ENCODE data around the gene TNIP1.

TNIP1 gene

GRCh38 chr5:151030056-151030336, 50.8 kb downstream of the TNIP1 start:
- Histone ChIP-seq H3K36me3 (ENCODE audit: control insufficient read depth, insufficient read depth, low read length) (peaks cover 33% of the 10 kb centered on the region), H3K9ac (ENCODE audit: low read length) (no peak overlapping the region), H3K4me1 (ENCODE audit: control insufficient read depth, insufficient read depth, low read length) (peaks cover 10% of the 10 kb centered on the region), H3K9me3 (ENCODE audit: control insufficient read depth, low read length) (no peaks in the 10 kb centered on the region), H3K27me3 (ENCODE audit: control insufficient read depth, insufficient read depth, low read length) (no peaks in the 10 kb centered on the region), H3K4me3 (ENCODE audit: low read length) (no peak overlapping the region)

- Histone ChIP-seq H3K36me3 (ENCODE audit: control insufficient read depth, insufficient read depth, low read length) (peaks cover 28% of the 10 kb centered on the region), H3K4me1 (ENCODE audit: control insufficient read depth, insufficient read depth, low read length) (peaks cover 14% of the 10 kb centered on the region), H3K27me3 (ENCODE audit: control insufficient read depth, insufficient read depth, low read length) (no peaks in the 10 kb centered on the region), H3K4me3 (ENCODE audit: low read length) (no peak overlapping the region), H3K9me3 (ENCODE audit: control insufficient read depth, low read length) (no peaks in the 10 kb centered on the region), H3K9ac (ENCODE audit: low read length) (no peak overlapping the region)
Observed at GRCh38 chr5:151029179-151030055, 51.4 kb downstream of the TNIP1 start.

- H3K36me3 ChIP-seq (ENCODE audit: control insufficient read depth, insufficient read depth, low read length): peaks cover 21% of the 10 kb centered on the region
- no peak overlapping the region for H3K4me3 ChIP-seq (ENCODE audit: low read length)
- peaks cover 22% of the 10 kb centered on the region for H3K4me1 ChIP-seq (ENCODE audit: control insufficient read depth, insufficient read depth, low read length)
- no peaks in the 10 kb centered on the region for H3K9me3 ChIP-seq (ENCODE audit: control insufficient read depth, low read length)
- H3K27me3 ChIP-seq (ENCODE audit: control insufficient read depth, insufficient read depth, low read length): no peaks in the 10 kb centered on the region
- H3K9ac ChIP-seq (ENCODE audit: low read length): no peak overlapping the region
Observed at GRCh38 chr5:151028717-151029116, 52.1 kb downstream of the TNIP1 start.

- Histone ChIP-seq H3K36me3 (ENCODE audit: control insufficient read depth, insufficient read depth, low read length) (peaks cover 20% of the 10 kb centered on the region), H3K4me1 (ENCODE audit: control insufficient read depth, insufficient read depth, low read length) (peaks cover 28% of the 10 kb centered on the region), H3K9me3 (ENCODE audit: control insufficient read depth, low read length) (no peaks in the 10 kb centered on the region), H3K9ac (ENCODE audit: low read length) (no peak overlapping the region), H3K27me3 (ENCODE audit: control insufficient read depth, insufficient read depth, low read length) (no peaks in the 10 kb centered on the region), H3K4me3 (ENCODE audit: low read length) (no peak overlapping the region)
Observed at GRCh38 chr5:151027961-151028479, 52.8 kb downstream of the TNIP1 start.

- Histone ChIP-seq H3K4me1 (ENCODE audit: control insufficient read depth, insufficient read depth, low read length) (peaks cover 32% of the 10 kb centered on the region), H3K9me3 (ENCODE audit: control insufficient read depth, low read length) (no peaks in the 10 kb centered on the region), H3K36me3 (ENCODE audit: control insufficient read depth, insufficient read depth, low read length) (peaks cover 20% of the 10 kb centered on the region), H3K9ac (ENCODE audit: low read length) (no peak overlapping the region), H3K4me3 (ENCODE audit: low read length) (no peak overlapping the region), H3K27me3 (ENCODE audit: control insufficient read depth, insufficient read depth, low read length) (no peaks in the 10 kb centered on the region)
Observed at GRCh38 chr5:151026679-151027078, 54.2 kb downstream of the TNIP1 start.

- no peak overlapping the region for H3K9ac ChIP-seq (ENCODE audit: low read length)
- no peak overlapping the region for H3K4me3 ChIP-seq (ENCODE audit: low read length)
Observed at GRCh38 chr5:151026088-151026487, 54.7 kb downstream of the TNIP1 start.

GRCh38 chr5:151025250-151025606, 55.6 kb downstream of the TNIP1 start:
- Histone ChIP-seq H3K4me3 (ENCODE audit: low read length) (no peak overlapping the region), H3K9ac (ENCODE audit: low read length) (no peak overlapping the region), H3K4me1 (ENCODE audit: control insufficient read depth, insufficient read depth, low read length) (peaks cover 38% of the 10 kb centered on the region), H3K9me3 (ENCODE audit: control insufficient read depth, low read length) (no peaks in the 10 kb centered on the region), H3K36me3 (ENCODE audit: control insufficient read depth, insufficient read depth, low read length) (peaks cover 20% of the 10 kb centered on the region), H3K27me3 (ENCODE audit: control insufficient read depth, insufficient read depth, low read length) (no peaks in the 10 kb centered on the region)

More at GRCh38 chr5:151026088-151026487, 54.7 kb downstream of the TNIP1 start:
- Histone ChIP-seq H3K9me3 (ENCODE audit: control insufficient read depth, low read length) (no peaks in the 10 kb centered on the region), H3K36me3 (ENCODE audit: control insufficient read depth, insufficient read depth, low read length) (peaks cover 20% of the 10 kb centered on the region), H3K27me3 (ENCODE audit: control insufficient read depth, insufficient read depth, low read length) (no peaks in the 10 kb centered on the region), H3K4me1 (ENCODE audit: control insufficient read depth, insufficient read depth, low read length) (peaks cover 35% of the 10 kb centered on the region)

- Histone ChIP-seq H3K9me3 (ENCODE audit: control insufficient read depth, low read length) (no peaks in the 10 kb centered on the region), H3K4me3 (ENCODE audit: low read length) (no peak overlapping the region), H3K9ac (ENCODE audit: low read length) (no peak overlapping the region), H3K36me3 (ENCODE audit: control insufficient read depth, insufficient read depth, low read length) (peaks cover 16% of the 10 kb centered on the region), H3K4me1 (ENCODE audit: control insufficient read depth, insufficient read depth, low read length) (peaks cover 36% of the 10 kb centered on the region), H3K27me3 (ENCODE audit: control insufficient read depth, insufficient read depth, low read length) (no peaks in the 10 kb centered on the region)
Observed at GRCh38 chr5:151024440-151025249, 56.2 kb downstream of the TNIP1 start.

- Histone ChIP-seq H3K9me3 (ENCODE audit: control insufficient read depth, low read length) (no peaks in the 10 kb centered on the region), H3K4me3 (ENCODE audit: low read length) (no peak overlapping the region), H3K4me1 (ENCODE audit: control insufficient read depth, insufficient read depth, low read length) (peaks cover 36% of the 10 kb centered on the region), H3K36me3 (ENCODE audit: control insufficient read depth, insufficient read depth, low read length) (peaks cover 11% of the 10 kb centered on the region), H3K27me3 (ENCODE audit: control insufficient read depth, insufficient read depth, low read length) (no peaks in the 10 kb centered on the region), H3K9ac (ENCODE audit: low read length) (no peak overlapping the region)
Observed at GRCh38 chr5:151023651-151024050, 57.2 kb downstream of the TNIP1 start.

- H3K27me3 ChIP-seq (ENCODE audit: control insufficient read depth, insufficient read depth, low read length): no peaks in the 10 kb centered on the region
- peaks cover 6% of the 10 kb centered on the region for H3K36me3 ChIP-seq (ENCODE audit: control insufficient read depth, insufficient read depth, low read length)
- no peaks in the 10 kb centered on the region for H3K9me3 ChIP-seq (ENCODE audit: control insufficient read depth, low read length)
- no peak overlapping the region for H3K4me3 ChIP-seq (ENCODE audit: low read length)
- peaks cover 36% of the 10 kb centered on the region for H3K4me1 ChIP-seq (ENCODE audit: control insufficient read depth, insufficient read depth, low read length)
- H3K9ac ChIP-seq (ENCODE audit: low read length): no peak overlapping the region
Observed at GRCh38 chr5:151023047-151023615, 57.7 kb downstream of the TNIP1 start.

- no peak overlapping the region for H3K9ac ChIP-seq (ENCODE audit: low read length)
- no peak overlapping the region for H3K4me3 ChIP-seq (ENCODE audit: low read length)
- H3K36me3 ChIP-seq (ENCODE audit: control insufficient read depth, insufficient read depth, low read length): peaks cover under 1% of the 10 kb centered on the region
- H3K4me1 ChIP-seq (ENCODE audit: control insufficient read depth, insufficient read depth, low read length): peaks cover 36% of the 10 kb centered on the region
- no peaks in the 10 kb centered on the region for H3K9me3 ChIP-seq (ENCODE audit: control insufficient read depth, low read length)
- no peaks in the 10 kb centered on the region for H3K27me3 ChIP-seq (ENCODE audit: control insufficient read depth, insufficient read depth, low read length)
Observed at GRCh38 chr5:151022511-151023018, 58.3 kb downstream of the TNIP1 start.

GRCh38 chr5:151021746-151022145, 59.1 kb downstream of the TNIP1 start:
- Histone ChIP-seq H3K4me3 (ENCODE audit: low read length) (no peak overlapping the region), H3K4me1 (ENCODE audit: control insufficient read depth, insufficient read depth, low read length) (peaks cover 36% of the 10 kb centered on the region), H3K9ac (ENCODE audit: low read length) (peak overlapping the region; percentile 67)

More at GRCh38 chr5:151021746-151022145, 59.1 kb downstream of the TNIP1 start:
- no peaks in the 10 kb centered on the region for H3K36me3 ChIP-seq (ENCODE audit: control insufficient read depth, insufficient read depth, low read length)
- no peaks in the 10 kb centered on the region for H3K9me3 ChIP-seq (ENCODE audit: control insufficient read depth, low read length)
- H3K27me3 ChIP-seq (ENCODE audit: control insufficient read depth, insufficient read depth, low read length): no peaks in the 10 kb centered on the region
